GM18873 (cell line): ENCODE results near the gene UPF3A.
"Not testable (repeated sequence)": the region's sequence is repeated elsewhere in the genome, so short reads cannot be mapped to it uniquely, and the experiment has no call there.

Experiments used
- ATAC-seq: cut with Tn5 transposase; IDR thresholded peaks from one replicate; pipeline ENCODE4 v1.9.1; 2021; ENCODE audit warnings: mild to moderate bottlenecking, moderate library complexity, moderate number of reproducible peaks; ENCODE audit not compliant: unreplicated experiment, low FRiP score

The UPF3A gene

DNA sequence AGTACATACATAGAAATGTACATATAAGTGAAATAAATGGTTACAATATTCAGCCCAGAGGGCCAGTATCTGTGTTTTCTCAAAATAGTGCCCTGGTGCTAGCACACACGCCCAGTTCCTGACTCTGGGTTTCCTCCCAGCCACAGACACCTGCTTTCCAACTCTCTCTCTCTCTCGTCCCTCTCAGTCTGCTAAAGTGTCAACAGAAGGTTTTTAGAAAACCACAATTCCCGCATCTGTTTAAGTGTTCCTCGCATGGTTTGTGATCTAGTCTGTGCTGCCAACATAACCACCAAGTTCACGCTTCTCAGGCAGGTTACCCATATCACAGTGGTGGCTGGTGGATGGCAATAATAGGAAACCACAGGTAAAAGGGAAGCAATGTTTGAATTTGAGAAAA, 17.8 kb upstream of the UPF3A start:
- ATAC-seq = no peak

DNA sequence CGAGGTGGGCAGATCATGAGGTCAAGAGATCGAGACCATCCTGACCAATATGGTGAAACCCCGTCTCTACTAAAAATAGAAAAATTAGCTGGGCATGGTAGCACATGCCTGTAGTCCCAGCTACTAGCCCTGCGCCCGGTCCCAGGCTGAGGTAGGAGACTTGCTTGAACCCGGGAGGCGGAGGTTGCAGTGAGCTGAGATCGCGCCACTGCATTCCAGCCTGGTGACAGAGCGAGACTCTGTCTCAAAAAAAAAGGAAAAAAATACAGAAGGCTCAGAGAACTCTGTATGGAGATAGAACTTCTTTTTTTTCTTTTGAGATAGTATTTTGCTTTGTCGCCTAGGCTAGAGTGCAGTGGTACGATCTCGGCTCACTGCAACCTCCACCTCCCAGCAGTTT, 17.1 kb upstream of the UPF3A start:
- not testable (repeated sequence) for ATAC-seq

DNA sequence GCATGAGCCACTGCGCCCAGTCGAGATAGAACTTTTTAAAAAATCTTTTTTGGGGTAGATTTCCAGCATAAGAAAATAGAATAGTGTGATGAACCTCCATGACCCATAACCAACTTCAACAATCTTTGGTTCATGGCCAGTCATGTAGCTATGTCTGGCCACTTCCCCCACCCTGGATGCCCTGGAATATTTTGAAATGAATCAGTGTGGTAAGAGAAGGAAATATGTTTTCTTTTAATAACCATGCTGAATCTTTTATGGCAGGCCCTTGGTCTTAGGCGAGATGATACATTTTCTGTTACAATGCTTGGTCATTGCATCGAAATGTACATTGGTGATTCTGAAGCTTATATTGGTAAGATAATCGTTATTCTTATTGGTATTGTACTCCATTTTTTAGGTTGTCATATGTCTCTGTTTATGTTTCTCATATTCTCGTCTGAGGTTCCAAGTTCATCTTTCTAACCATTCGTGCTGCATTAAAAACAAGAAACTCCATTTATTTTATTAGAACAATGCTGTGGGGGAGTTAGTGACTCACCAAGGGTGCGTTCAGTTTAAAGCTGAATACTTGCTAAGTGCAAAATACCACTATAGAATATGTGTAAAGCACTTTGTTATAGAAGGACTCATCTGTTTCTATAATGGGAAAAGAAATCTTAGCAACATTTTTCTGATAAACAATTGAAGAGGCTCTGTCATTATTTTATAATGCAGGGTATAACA, 16.4 kb upstream of the UPF3A start:
- ATAC-seq = no peak

DNA sequence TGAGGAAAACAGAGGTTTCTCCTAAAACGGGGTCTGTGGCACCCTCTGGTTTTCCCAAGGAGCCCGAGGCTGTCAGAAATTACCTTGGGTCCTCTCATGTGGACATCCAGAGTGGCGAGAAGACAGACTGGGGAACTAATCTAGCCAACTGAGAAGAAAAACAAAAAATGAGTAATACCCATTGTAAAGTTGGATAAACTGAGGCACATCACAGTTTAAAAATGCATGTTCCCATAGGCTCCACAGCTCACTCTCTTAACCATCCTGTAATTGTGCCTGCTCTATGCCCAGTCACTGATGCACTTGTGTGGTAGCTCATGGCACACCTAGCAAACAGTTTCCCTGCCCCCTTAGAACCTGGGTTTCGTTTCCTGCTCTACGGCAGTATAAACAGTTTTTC, 15.2 kb upstream of the UPF3A start:
- no peak for ATAC-seq

DNA sequence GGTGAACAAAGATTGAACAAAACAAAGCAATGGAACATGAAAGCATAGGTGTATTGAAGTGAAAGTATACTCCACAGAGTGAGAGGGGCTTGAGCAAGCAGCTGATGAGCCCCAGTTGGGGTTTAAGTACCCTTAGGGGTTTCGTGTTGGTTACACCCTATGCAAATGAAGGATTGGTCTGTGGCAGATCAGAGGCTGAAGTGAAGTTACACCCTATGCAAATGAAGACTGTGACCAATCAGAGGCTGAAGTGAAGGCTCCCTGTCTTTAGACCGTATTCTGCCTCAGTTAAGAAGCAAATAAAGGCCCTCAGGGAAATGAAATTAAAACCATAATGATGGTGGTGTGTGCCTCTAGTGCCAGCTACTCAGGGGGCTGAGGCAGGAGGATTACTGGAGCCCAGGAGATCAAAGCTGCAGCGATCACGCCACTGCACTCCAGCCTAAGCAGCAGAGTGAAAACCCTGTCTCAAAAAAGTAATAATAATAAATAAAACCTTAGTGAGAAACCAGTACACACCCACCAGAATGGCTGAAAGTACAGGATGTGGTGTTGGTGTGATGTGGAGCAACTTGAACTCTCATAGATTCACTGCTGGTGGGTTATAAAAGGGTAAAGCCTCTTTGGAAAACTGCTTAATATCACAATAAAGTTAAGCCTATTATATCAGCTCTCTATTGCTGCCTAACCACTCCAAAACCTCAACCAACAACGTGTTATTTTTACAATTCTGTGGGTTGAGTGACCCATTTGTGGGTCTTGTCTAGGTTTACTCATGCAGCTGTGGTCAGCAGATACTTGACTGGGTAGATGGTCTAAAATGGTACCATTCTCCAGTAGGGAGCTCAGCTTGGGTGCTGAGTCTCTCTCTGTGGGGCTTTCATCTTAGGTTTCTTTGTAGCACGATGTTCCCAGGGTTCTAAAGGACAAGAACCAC, 12.8 kb upstream of the UPF3A start:
- ATAC-seq = no peak

DNA sequence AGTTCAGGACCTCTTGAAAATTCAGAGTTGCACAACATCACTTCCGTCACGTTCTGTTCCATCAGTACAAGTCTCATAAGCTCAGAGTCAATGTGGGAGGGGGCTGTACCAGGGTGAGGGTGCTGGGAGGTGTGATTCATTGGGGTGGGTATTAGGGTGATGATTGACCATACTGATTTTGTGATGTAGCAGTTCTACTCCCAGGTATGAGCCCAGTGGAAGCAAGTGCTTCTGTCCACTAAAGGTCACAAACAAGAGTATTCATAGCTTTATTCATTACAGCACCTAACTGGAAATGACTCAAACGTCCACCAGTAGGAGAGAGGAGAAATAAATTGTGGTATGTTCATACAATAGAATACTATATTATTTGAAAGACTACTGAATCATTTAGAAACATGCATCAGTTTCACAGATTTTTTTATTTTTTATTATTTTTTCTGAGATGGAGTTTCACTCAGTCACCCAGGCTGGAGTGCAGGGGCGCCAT, 12.1 kb upstream of the UPF3A start:
- ATAC-seq = no peak

DNA sequence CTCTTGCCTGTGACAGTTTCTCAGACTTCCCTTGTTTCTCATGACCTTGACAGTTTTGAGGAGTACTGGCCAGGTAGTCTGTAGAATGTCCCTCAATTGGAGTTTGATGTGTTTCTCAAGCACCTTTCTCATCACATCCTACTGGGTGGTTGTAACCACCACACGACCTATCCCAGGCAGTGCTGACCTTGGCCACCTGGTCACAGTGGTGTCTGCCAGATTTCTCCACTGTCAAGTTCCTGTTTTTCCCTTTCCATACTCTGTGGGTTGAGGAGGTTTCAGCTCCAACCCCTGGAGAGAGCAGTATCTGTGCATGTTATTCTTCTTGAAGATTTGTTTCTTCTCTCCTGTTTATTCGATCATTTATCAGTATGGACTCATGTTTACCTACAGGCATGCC, 8.4 kb upstream of the UPF3A start:
- ATAC-seq = no peak

DNA sequence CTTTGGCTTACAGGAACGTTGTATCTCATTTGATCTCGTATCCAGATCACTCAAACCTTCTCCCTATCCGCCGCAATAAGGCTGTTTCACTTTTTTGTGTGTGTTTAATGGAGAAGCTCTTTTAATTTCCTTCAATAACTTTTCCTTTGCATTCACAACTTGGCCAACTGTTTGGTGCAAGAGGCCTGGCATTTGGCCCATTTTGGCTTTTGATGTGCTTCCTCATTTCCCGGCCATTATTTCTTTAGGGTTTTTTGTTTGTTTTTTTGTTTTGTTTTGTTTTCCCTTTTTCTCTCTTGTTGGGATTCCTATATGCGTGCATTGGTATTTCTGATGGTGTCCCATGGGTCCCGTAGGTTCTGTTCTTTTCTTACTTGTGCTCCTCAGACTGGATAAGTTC, 6.1 kb upstream of the UPF3A start:
- no peak for ATAC-seq

DNA sequence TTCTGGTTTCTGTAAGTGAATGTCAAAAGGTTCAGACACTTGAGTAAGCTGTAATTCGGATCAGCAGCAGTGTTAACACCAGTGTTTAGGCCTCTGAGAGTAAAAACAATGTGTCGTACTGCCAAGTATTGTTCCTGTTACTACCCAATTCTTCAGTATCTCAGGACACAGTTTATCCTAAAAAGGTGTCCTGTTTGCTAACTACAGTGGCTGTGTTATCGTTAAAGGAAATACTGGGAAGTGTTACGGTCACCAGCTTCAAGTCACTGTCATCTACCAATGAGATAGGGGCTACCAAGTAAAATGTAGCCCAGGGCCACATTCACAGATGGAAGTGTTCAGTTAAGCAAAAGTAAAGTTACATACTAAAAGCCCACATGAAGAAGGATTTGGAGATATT, 2.3 kb upstream of the UPF3A start:
- ATAC-seq = no peak

DNA sequence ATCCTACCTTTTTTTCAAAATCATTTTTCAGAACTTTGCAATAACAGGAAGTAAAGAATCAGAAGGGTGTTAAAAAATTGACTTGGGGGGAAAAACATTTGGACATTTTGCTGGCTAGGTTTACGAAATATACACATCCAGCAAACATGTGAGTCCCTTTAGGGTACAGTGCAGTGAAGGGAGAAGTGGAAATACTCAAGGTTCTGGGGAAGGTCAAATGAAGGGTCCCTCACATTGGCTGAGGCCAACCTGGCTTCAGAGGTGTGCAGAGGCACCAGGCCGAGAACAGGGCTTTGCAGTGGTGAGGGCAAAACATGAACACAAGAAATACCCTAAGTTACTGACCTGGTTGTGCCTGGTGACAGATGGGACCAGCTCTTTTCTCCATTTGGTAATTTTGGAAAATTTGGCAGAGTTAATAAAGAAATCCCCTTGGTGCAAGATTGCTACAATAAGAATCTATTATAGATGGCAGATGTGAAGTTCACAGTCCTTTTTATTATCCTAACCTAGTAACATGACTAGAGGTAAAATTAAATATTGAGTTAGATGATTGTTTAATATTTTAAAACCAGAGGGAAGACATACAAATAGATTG, 1.5 kb upstream of the UPF3A start:
- ATAC-seq = no peak

DNA sequence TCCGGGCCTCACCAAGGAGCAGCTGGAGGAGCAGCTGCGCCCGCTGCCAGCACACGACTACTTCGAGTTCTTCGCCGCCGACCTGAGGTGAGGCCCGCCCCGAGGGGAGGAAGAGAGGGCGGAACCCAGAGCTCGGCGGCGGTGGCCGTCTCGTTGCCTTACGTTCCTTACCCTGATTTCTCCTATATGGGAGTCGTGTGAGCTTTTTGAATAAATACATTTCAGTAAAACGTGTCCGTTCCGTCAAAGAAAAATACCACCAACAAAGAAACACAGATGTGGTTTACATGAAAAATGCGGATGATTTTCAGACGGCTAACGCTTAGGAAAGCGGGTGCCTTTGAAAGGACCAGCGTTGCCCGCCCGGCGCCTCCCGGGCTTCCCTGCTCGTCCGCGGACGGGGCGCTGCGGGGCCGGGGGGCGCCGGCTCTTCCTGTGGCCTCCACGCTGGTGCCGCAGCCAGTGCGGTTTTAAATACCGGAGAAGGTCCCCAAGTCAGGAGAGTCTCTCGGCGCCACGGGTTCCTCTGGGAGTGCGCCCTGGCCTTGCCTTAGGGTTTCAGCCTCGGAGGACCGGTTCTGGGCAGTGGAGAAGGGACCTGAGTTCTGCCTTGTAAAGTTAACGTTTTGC, 755 bp downstream of the UPF3A start:
- ATAC-seq = peak; percentile 45

DNA sequence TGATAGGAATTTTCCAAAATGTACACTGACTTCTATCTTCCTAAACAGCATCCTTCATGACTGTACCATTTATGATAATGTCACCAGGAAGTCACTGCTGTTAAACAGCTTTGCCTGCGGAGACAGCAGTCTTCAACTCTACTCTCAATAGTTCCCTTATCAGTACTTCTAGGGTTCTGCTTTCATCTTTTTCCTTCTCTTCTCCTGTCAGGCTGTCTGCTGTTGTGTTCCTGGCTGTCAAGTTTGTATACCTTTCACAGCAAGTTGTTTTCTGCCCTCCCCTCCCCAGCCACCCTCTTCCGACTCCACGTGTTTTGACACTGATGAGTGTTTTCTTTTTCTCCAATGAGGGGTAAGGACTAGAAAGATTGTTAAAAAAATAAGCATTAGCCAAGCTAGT, 2.2 kb downstream of the UPF3A start:
- no peak for ATAC-seq

DNA sequence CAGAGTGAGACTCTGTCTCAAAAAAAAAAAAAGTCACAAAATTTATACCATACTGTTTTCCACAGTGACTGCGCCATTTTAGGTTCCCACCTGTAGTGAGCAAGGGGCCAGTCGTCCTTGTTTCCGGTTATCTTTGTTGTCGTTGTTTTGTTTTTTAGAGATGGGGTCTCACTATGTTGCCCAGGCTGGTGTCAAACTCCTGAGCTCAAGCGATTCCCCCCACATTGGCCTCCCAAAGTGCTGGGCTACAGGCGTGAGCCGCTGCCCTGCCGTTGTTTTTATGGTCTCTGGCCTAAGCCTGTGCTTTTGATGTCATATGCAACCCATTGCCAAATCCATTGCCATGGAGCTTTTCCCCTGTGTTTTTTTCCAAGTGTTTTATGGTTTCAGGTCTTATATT, 3.3 kb downstream of the UPF3A start:
- no peak for ATAC-seq

DNA sequence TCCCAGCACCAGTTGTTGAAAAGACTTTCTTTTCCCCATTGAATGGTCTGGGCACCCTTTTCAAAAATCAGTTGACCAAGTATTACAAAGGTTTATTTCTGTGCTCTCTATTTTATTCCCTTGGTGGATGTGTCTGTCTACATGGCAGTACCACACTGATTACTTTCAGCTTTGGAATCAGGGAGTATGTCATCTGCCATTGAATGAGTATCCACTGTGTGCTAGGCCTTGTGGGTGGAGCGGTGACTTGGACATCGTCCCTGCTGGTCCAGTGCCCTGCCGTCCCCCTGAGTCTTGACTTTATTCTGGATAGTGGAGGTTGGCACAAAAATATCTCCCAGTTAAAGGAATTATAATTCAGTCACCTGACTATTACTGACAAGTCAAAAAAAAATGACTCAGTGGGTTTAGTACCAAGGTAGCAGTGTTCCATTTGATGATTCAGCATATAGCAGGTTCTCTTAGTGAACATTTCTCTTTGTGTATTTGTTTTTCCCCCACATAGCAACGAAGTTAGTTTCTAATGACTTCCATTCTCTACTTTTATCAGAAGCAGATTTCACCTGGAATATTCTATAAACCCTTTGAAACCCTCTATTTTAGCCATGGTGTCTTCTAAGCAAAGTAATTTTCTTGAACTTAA, 3.9 kb downstream of the UPF3A start:
- no peak for ATAC-seq

DNA sequence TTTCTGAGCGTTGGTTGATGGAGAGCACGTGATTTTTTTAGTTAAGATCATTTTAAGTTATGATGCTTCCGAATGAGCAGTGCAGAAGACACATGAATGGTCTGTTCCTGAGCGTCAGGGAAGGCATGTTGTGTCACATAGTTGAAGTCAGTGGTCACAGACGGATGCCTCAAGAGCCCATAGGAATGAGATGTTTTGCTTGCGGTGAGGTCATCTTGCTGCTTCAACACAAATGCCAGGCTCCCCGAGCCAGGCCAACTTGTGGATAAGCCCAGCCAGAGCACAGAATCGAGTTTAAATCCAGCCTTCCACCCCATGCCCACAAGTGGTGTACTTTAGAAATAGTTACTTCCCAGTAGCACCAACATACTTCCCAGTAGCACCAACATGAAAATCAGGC, 5.4 kb downstream of the UPF3A start:
- ATAC-seq = no peak

DNA sequence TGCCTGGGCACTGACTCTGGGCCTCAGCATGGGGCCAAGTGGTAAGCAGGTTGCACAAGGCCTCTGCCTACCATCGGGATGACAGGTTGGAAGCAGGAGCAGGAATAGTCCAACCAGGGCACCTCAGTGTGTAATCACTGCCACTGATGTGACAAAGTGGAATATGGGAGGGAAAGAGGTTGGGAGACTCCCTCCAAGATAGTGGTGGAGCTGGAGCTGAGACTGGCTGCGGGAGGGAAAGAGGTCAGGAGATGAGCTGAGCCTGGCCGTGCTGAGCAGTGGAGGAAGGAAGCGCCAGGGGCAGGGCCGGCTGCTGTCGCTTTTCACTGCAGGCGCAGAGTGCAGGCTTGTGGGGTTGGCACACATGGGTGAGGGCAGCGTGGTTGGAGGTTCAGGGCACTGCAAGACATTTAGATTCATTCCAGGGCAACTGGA, 6.8 kb downstream of the UPF3A start:
- ATAC-seq = no peak

DNA sequence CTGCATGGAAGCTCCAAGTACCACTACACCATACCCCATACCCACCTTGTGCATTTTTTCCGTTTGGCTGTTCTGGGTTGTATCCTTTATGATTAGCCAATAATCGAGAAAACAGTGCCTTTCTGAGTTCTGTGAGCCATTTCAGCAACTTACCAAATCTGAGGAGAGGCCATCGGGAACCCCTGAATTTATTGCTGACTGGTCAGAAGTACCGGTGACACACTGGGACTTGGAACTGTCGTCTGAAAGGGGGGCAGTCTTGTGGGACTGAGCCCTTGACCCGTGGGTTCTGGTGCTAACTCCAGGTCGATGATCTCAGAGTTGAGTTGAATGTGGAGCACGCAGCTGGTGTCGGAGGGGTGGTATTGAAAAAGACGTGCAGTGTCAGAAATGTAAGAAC, 15.0 kb downstream of the UPF3A start:
- ATAC-seq = no peak

DNA sequence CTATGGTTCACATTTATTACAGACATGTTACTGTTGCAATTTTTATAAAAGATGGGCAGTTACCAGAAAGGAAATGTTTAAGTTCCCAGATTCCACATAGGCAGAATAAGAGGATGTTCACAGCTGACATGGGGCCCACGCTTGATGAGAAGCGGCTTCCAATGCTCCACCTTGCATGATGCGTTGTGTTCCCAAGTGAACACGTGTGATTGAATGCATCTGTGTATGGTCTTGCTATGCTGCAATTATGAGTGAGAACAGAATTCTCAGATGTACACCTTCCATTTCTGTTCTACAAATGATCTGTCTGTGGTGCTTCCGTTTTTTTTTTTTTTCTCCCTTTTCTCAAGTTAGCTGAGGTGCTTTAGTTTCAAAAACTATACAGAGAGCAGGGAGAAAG, 15.5 kb downstream of the UPF3A start:
- no peak for ATAC-seq

DNA sequence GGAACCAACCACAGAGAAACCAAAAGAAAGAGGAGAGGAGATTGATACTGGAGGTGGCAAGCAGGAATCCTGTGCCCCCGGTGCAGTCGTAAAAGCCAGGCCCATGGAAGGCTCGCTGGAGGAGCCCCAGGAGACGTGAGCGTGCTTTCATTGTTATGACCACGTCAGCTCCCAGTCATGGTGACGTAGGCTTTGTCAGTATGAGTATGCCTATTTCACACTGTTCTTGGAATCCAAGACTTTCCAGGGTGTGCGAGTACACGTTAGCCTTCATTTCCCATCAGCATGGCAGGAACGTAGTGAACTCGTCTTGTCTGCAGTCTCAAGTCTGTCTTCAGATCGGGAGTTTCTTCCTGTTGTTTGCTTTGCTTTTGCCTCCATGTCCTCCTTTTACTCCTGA, 17.5 kb downstream of the UPF3A start:
- no peak for ATAC-seq

DNA sequence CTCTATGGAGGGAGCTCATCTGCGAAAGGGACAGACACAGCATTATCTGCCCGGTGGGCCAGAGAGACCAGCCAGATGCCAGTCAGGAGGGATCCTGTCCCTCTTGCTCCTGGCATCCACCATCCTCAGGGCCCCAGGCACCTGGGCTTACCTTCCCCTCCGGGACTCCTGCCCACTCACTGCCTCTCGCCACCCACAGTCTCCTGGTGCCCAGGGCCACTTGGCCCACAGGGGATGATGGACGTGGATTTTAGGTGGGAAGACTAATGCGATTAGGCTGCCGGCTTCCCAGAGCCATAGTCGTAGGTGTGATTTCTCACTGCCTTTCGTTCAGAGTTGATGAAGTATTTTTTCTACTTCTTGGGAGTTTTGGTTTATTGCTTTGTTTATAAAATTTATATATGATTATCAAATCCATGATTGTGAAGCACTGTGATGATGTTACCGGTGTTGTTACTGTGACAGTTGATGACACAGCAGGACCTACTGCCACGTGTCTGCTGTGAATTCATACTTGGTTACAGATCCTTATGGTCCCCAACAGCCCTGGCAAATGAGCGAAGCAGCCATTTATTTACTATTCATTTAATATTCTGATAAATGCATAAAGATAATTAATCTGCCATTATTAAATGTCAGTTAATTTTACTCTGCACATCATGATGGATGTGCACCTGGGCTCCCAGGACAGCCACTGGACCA, 18.4 kb downstream of the UPF3A start:
- no peak for ATAC-seq
